Spinal cord (tissue), 10 donors: ENCODE results near the gene KIR2DL4. TPM values are rescaled to one million over a fixed set of nuclear protein-coding genes. Genes with fewer than 3 reads are reported as not detected.
"Not testable (repeated sequence)": the region's sequence is repeated elsewhere in the genome, so short reads cannot be mapped to it uniquely, and the experiment has no call there.

ENCODE experiments used
- DNase-seq, 6 donors: peaks; one replicate each; pipeline versions ENCODE4 v3.0.0 to v3.0.0-alpha.2; 2013 to 2015; ENCODE audit warnings: low spot score in 6 of 6, low read depth in 4 of 6
- H3K27ac ChIP-seq: one replicate; pipeline ENCODE4 v1.5.1; 2013; ENCODE audit warnings: low read depth, low read length, control low read depth
- H3K27me3 ChIP-seq: one replicate; pipeline ENCODE4 v1.6.1; 2013; ENCODE audit warnings: low read length; ENCODE audit not compliant: control insufficient read depth, insufficient read depth
- H3K36me3 ChIP-seq: one replicate; pipeline ENCODE4 v1.6.1; 2013; ENCODE audit warnings: low read length; ENCODE audit not compliant: control insufficient read depth, insufficient read depth
- H3K4me1 ChIP-seq: one replicate; pipeline ENCODE4 v1.6.1; 2013; ENCODE audit warnings: low read length; ENCODE audit not compliant: control insufficient read depth, insufficient read depth
- H3K4me3 ChIP-seq: one replicate; pipeline ENCODE4 v1.5.1; 2013; ENCODE audit warnings: low read depth, low read length, control low read depth
- H3K9me3 ChIP-seq: one replicate; pipeline ENCODE4 v1.6.1; 2013; ENCODE audit warnings: low read length; ENCODE audit not compliant: control insufficient read depth, insufficient read depth
- WGBS: methylation state at CpG from one replicate; pipeline ENCODE4 v1.1.5; 2013; ENCODE audit warnings: missing lambda C conversion rate; ENCODE audit not compliant: insufficient coverage; 5-methylcytosine and 5-hydroxymethylcytosine counted together
- polyA plus RNA-seq, 2 donors: library from polyadenylated mRNA; unstranded; fragments of 120-200 nt; gene quantifications; one replicate each; pipeline ENCODE4 v1.2.1, GENCODE V29; 2013; ENCODE audit not compliant: insufficient read length in 2 of 2
- small RNA-seq: library from RNA; depleted of rRNA; stranded (forward); fragments of <200 nt; gene quantifications from one replicate; pipeline ENCODE3, GENCODE V24; 2014; ENCODE audit warnings: low replicate concordance
- total RNA-seq, 2 donors: library from RNA; depleted of rRNA in 1 of 2; stranded (reverse); fragments of 120-200 nt in 1 of 2; fragments of >200 nt in 1 of 2; gene quantifications; one replicate each; pipeline versions ENCODE4 v1.2.3 to v1.2.4, GENCODE V29; 2013 to 2014
- donor health status: healthy.

Gene KIR2DL4
- total and polyA plus RNA-seq, 4 donors: not detected

- no CpG with 5 or more reads among the region's 3 CpGs for WGBS
- not testable (repeated sequence) for H3K9me3 ChIP-seq, H3K27ac ChIP-seq, H3K4me1 ChIP-seq, DNase-seq, H3K36me3 ChIP-seq, H3K4me3 ChIP-seq, H3K27me3 ChIP-seq
These were observed 55.1 kb downstream of the KIR2DL4 start for GRCh38 chr19:54858476-54858875.

- 74% methylated on average over 3 of the region's 7 CpGs for WGBS
- H3K9me3 ChIP-seq: not testable (repeated sequence)
These were observed 56.0 kb downstream of the KIR2DL4 start for GRCh38 chr19:54859421-54859820.

GRCh38 chr19:54863459-54863858 is 60.0 kb downstream of the KIR2DL4 start:
- no CpG with 5 or more reads among the region's 3 CpGs for WGBS
- not testable (repeated sequence) for H3K27ac ChIP-seq, H3K27me3 ChIP-seq, DNase-seq, H3K9me3 ChIP-seq, H3K36me3 ChIP-seq, H3K4me3 ChIP-seq, H3K4me1 ChIP-seq

More at GRCh38 chr19:54859421-54859820, 56.0 kb downstream of the KIR2DL4 start:
- not testable (repeated sequence) for H3K4me1 ChIP-seq, DNase-seq, H3K27me3 ChIP-seq, H3K36me3 ChIP-seq, H3K4me3 ChIP-seq, H3K27ac ChIP-seq

Small RNA genes within 50 kb of the gene (small RNA-seq; reads per million reads assigned to genes)
- not detected for gene KIR3DP1

Other genes starting within 250 kb of the KIR2DL4 start
- 1 to 10 TPM in 1 of 2 donors, under 1 TPM in 1; 0.99 to 1.3 TPM for gene LILRA2, start 229.8 kb upstream of the KIR2DL4 start, total RNA-seq
- 1 to 10 TPM; 1.5 to 1.8 TPM for gene LILRA2, start 229.8 kb upstream of the KIR2DL4 start, polyA plus RNA-seq
- gene LILRA1, start 210.0 kb upstream of the KIR2DL4 start, total RNA-seq: under 1 TPM; 0.83 to 0.99 TPM
- 1 to 10 TPM in 1 of 2 donors, under 1 TPM in 1; 0.72 to 1.4 TPM for gene LILRA1, start 210.0 kb upstream of the KIR2DL4 start, polyA plus RNA-seq
- gene LILRB1, start 173.1 kb upstream of the KIR2DL4 start, total RNA-seq: 1 to 10 TPM in 1 of 2 donors, under 1 TPM in 1; 0.66 to 1.1 TPM
- 1 to 10 TPM; 2.0 to 3.2 TPM for gene LILRB1, start 173.1 kb upstream of the KIR2DL4 start, polyA plus RNA-seq
- gene LILRB4, start 140.6 kb upstream of the KIR2DL4 start, total RNA-seq: 1 to 10 TPM; 3.5 to 4.9 TPM
- gene LILRB4, start 140.6 kb upstream of the KIR2DL4 start, polyA plus RNA-seq: 10 to 100 TPM; 11.8 to 15.5 TPM
- not detected for gene KIR3DL3, start 79.2 kb upstream of the KIR2DL4 start, total RNA-seq
- gene KIR3DL3, start 79.2 kb upstream of the KIR2DL4 start, polyA plus RNA-seq: not detected
- not detected for gene KIR2DL3, start 65.1 kb upstream of the KIR2DL4 start, total RNA-seq
- not detected for gene KIR2DL3, start 65.1 kb upstream of the KIR2DL4 start, polyA plus RNA-seq
- not detected for gene KIR2DL1, start 33.8 kb upstream of the KIR2DL4 start, total RNA-seq
- not detected for gene KIR2DL1, start 33.8 kb upstream of the KIR2DL4 start, polyA plus RNA-seq
- not detected for gene KIR3DL1, start 12.9 kb downstream of the KIR2DL4 start, total RNA-seq
- gene KIR3DL1, start 12.9 kb downstream of the KIR2DL4 start, polyA plus RNA-seq: under 1 TPM in 1 of 2 donors, not detected in 1; 0.16 TPM
- gene KIR2DS4, start 29.1 kb downstream of the KIR2DL4 start, total RNA-seq: not detected
- not detected for gene KIR2DS4, start 29.1 kb downstream of the KIR2DL4 start, polyA plus RNA-seq
- not detected for gene KIR3DL2, start 46.8 kb downstream of the KIR2DL4 start, total RNA-seq
- gene KIR3DL2, start 46.8 kb downstream of the KIR2DL4 start, polyA plus RNA-seq: not detected
- gene FCAR, start 70.6 kb downstream of the KIR2DL4 start, total RNA-seq: 1 to 10 TPM in 1 of 2 donors, not detected in 1; 9.1 TPM
- gene FCAR, start 70.6 kb downstream of the KIR2DL4 start, polyA plus RNA-seq: under 1 TPM in 1 of 2 donors, not detected in 1; 0.18 TPM
- gene NCR1, start 102.5 kb downstream of the KIR2DL4 start, total RNA-seq: under 1 TPM in 1 of 2 donors, not detected in 1; 0.17 TPM
- gene NCR1, start 102.5 kb downstream of the KIR2DL4 start, polyA plus RNA-seq: under 1 TPM in 1 of 2 donors, not detected in 1; 0.14 TPM
- gene NLRP7, start 143.9 kb downstream of the KIR2DL4 start, total RNA-seq: not detected
- not detected for gene NLRP7, start 143.9 kb downstream of the KIR2DL4 start, polyA plus RNA-seq
- 1 to 10 TPM; 6.3 to 7.2 TPM for gene NLRP2, start 162.8 kb downstream of the KIR2DL4 start, total RNA-seq
- gene NLRP2, start 162.8 kb downstream of the KIR2DL4 start, polyA plus RNA-seq: 1 to 10 TPM; 3.4 to 9.2 TPM
- under 1 TPM; 0.17 to 0.20 TPM for gene GP6, start 234.7 kb downstream of the KIR2DL4 start, total RNA-seq
- gene GP6, start 234.7 kb downstream of the KIR2DL4 start, polyA plus RNA-seq: 1 to 10 TPM in 1 of 2 donors, under 1 TPM in 1; 0.52 to 2.0 TPM